Measurements from ENCODE around the gene LUC7L.
"Not testable (repeated sequence)": the region's sequence is repeated elsewhere in the genome, so short reads cannot be mapped to it uniquely, and the experiment has no call there.

LUC7L gene

DNA sequence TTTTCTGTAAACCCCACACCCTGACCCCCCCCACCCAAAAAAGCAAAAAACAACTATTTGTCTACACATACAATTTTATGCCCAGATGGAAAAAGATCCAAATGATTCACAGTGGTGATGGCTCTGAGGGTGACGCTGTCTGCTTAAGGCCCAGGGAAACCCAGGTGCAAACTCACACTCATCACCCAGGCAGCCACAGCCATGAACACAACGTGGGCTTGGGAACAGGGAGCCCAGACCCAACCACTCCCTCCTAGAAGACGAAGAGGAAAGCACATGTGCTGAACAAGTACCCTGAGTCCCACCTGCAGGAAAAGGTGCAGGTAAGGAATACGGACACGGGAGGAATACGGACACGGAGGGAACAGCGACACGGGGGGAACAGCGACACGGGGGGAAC, 43.6 kb downstream of the LUC7L start:
- no peak overlapping the region for H3K4me3 ChIP-seq (ENCODE audit: low read length)
- no peak for DNase-seq (ENCODE audit: low read depth, low spot score)

DNA sequence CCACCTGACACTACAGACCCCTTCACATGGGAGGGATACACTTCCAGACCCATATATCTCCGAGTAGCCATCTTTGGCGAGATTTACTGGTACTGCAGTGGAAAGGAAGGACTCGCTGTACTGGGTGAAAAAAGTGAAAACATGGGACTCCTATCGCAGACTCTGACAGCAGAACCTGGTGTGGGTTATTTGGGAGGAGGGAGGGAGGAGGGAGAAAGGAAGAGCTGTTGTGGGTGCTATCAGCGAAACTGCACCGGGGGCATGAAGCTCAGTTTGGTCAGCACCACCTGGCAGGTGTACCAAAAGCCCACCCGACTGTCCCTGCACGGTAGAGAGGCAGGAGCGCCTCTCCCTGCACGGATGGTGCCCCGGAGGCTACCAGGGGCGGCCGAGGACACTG, 44.0 kb downstream of the LUC7L start:
- DNase-seq (ENCODE audit: low read depth, low spot score), result no peak
- no peak overlapping the region for H3K4me3 ChIP-seq (ENCODE audit: low read length)

DNA sequence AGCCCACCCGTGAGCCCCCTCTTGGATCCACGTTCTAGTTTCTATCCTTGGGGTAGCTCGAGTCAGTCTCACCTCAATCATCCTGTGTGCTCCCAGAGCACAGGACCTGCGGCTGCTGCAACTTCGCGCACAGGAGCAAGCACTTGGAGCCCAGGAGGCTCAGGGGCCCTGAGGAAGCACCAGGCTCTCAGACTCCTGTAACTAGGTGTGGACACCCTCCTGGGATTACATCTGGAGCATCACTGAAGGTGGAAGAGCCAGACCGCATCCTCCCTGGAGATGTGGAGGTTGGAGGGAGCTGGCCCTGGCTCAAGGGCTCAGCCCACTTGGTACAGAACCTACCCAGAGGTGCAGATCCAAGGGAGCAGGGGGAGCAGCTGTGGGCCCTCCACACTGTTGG, 46.2 kb downstream of the LUC7L start:
- no peak overlapping the region for H3K4me3 ChIP-seq (ENCODE audit: low read length)
- DNase-seq (ENCODE audit: low read depth, low spot score), result no peak

DNA sequence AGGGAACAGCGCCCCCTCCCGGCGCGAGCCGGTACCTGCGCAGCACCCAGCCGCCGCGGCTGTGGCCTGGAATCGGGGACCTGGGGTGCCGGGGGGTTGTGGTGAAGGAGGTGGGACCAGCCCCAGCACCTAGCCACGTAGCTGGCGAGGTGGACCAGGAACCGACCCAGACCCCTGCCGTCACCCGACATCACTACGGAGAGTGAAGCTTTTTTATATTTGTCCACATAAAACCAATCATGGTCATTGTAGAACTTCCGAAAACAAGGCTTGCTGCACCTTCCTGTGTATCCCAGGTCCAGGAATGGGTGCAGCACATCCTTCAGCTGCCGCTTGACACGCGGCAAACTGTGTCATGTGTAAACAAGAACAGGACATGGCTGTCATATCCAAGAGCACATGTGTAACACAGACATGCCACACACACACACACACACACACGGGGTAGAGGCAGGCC, 47.7 kb downstream of the LUC7L start:
- no peak overlapping the region for H3K4me3 ChIP-seq (ENCODE audit: low read length)
- DNase-seq (ENCODE audit: low read depth, low spot score), result no peak

DNA sequence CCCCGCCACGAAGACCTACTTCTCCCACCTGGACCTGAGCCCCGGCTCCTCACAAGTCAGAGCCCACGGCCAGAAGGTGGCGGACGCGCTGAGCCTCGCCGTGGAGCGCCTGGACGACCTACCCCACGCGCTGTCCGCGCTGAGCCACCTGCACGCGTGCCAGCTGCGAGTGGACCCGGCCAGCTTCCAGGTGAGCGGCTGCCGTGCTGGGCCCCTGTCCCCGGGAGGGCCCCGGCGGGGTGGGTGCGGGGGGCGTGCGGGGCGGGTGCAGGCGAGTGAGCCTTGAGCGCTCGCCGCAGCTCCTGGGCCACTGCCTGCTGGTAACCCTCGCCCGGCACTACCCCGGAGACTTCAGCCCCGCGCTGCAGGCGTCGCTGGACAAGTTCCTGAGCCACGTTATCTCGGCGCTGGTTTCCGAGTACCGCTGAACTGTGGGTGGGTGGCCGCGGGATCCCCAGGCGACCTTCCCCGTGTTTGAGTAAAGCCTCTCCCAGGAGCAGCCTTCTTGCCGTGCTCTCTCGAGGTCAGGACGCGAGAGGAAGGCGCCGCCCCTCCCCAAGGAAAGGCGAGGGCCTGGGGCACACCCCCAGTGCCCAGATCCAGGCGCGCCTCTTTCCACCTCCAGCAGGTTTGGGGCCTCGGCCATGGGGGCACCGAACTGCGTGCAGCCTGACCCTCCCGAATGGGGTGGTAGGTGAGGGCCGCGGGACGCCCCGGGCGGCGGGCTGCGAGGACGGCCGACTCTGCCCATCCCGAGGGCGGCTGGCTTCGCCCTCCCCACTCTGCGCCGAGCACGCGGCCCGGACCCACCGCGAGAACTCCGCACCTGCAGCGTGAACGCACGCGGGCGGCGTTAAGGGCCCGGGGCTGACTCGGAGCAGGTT, 48.3 kb downstream of the LUC7L start:
- DNase-seq (ENCODE audit: low read depth, low spot score), result peak; percentile 64
- peak overlapping the region; percentile 40 for H3K4me3 ChIP-seq (ENCODE audit: low read length)

DNA sequence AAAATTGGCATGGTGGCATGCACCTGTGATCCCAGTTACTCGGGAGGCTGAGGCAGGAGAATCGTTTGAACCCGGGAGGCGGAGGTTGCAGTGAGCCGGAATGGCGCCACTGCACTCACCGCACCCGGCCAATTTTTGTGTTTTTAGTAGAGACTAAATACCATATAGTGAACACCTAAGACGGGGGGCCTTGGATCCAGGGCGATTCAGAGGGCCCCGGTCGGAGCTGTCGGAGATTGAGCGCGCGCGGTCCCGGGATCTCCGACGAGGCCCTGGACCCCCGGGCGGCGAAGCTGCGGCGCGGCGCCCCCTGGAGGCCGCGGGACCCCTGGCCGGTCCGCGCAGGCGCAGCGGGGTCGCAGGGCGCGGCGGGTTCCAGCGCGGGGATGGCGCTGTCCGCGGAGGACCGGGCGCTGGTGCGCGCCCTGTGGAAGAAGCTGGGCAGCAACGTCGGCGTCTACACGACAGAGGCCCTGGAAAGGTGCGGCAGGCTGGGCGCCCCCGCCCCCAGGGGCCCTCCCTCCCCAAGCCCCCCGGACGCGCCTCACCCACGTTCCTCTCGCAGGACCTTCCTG, 49.1 kb downstream of the LUC7L start, which contains the start of gene HBQ1:
TSS of gene HBQ1 (plus strand) at position 359 of the 575 bp plus-strand sequence. CDS start at position 387, 28 bp downstream.
- no peak for DNase-seq (ENCODE audit: low read depth, low spot score)
- H3K4me3 ChIP-seq (ENCODE audit: low read length), result peak within 1 kb of the TSS; percentile 40

DNA sequence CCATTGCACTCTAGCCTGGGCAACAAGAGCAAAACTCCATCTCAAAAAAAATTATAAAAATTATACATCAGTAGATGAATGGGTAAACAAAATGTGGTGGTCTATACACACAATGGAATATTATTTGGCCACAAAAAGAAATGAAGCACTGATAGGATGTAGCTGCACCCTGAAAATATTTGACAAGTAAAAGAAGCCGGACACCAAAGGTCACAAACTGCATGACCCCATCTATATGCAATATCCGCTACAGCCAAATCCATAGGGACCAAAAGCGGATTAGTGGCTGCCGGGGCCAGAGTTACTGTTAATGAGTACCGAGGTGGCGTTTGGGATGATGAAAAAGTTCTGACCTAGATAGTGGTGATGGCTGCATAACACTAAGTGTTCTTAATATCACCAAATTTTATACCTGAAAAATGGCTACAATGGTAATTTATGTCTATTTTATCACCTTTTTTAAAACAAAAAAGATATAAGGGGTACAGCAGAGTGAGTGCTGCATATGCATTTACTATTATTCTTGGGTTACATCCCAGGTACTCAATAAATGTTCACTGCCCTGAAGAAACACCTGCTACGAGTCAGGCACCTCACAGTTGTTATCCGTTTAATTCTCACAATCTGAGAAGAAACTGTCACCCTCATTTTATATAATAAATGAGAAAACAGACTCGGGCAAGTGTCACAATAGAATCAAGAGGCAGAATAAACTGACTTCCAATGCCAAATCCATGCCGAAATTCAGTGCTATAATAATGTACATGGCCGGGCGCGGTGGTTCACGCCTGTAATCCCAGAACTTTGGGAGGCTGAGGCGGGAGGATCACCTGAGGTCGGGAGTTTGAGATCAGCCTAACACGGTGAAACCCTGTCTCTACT, 49.8 kb downstream of the LUC7L start:
- H3K4me3 ChIP-seq (ENCODE audit: low read length), result no peak overlapping the region
- no peak for DNase-seq (ENCODE audit: low read depth, low spot score)

DNA sequence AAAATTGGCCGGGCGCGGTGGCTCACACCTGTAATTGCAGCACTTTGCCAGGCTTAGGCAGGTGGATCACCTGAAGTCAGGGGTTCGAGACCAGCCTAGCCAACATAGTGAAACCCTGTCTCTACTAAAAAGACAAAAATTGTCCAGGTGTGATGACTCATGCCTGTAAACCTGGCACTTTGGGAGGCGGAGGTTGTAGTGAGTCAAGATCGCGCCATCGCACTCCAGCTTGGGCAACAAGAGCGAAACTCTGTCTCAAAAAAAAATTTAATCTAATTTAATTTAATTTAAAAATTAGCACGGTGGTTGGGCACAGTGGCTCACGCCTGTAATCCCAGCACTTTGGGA, 50.6 kb downstream of the LUC7L start:
- no peak overlapping the region for H3K4me3 ChIP-seq (ENCODE audit: low read length)
- no peak for DNase-seq (ENCODE audit: low read depth, low spot score)

DNA sequence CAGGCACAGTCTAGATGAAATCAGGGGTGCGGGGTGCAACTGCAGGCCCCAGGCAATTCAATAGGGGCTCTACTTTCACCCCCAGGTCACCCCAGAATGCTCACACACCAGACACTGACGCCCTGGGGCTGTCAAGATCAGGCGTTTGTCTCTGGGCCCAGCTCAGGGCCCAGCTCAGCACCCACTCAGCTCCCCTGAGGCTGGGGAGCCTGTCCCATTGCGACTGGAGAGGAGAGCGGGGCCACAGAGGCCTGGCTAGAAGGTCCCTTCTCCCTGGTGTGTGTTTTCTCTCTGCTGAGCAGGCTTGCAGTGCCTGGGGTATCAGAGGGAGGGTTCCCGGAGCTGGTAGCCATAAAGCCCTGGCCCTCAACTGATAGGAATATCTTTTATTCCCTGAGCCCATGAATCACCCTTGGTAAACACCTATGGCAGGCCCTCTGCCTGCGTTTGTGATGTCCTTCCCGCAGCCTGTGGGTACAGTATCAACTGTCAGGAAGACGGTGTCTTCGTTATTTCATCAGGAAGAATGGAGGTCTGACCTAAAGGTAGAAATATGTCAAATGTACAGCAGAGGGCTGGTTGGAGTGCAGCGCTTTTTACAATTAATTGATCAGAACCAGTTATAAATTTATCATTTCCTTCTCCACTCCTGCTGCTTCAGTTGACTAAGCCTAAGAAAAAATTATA, 51.1 kb downstream of the LUC7L start:
- H3K4me3 ChIP-seq (ENCODE audit: low read length), result no peak overlapping the region
- DNase-seq (ENCODE audit: low read depth, low spot score), result no peak

DNA sequence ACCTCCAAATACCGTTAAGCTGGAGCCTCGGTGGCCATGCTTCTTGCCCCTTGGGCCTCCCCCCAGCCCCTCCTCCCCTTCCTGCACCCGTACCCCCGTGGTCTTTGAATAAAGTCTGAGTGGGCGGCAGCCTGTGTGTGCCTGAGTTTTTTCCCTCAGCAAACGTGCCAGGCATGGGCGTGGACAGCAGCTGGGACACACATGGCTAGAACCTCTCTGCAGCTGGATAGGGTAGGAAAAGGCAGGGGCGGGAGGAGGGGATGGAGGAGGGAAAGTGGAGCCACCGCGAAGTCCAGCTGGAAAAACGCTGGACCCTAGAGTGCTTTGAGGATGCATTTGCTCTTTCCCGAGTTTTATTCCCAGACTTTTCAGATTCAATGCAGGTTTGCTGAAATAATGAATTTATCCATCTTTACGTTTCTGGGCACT, 51.8 kb downstream of the LUC7L start:
- no peak overlapping the region for H3K4me3 ChIP-seq (ENCODE audit: low read length)
- DNase-seq (ENCODE audit: low read depth, low spot score), result no peak

DNA sequence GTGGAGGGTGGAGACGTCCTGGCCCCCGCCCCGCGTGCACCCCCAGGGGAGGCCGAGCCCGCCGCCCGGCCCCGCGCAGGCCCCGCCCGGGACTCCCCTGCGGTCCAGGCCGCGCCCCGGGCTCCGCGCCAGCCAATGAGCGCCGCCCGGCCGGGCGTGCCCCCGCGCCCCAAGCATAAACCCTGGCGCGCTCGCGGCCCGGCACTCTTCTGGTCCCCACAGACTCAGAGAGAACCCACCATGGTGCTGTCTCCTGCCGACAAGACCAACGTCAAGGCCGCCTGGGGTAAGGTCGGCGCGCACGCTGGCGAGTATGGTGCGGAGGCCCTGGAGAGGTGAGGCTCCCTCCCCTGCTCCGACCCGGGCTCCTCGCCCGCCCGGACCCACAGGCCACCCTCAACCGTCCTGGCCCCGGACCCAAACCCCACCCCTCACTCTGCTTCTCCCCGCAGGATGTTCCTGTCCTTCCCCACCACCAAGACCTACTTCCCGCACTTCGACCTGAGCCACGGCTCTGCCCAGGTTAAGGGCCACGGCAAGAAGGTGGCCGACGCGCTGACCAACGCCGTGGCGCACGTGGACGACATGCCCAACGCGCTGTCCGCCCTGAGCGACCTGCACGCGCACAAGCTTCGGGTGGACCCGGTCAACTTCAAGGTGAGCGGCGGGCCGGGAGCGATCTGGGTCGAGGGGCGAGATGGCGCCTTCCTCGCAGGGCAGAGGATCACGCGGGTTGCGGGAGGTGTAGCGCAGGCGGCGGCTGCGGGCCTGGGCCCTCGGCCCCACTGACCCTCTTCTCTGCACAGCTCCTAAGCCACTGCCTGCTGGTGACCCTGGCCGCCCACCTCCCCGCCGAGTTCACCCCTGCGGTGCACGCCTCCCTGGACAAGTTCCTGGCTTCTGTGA, 52.5 kb downstream of the LUC7L start, which contains the start of gene HBA1:
TSS of gene HBA1 (plus strand) at position 204 of the 906 bp plus-strand sequence. CDS start at position 241, 37 bp downstream.
- H3K4me3 ChIP-seq (ENCODE audit: low read length); DNase-seq (ENCODE audit: low read depth, low spot score): not testable (repeated sequence)

DNA sequence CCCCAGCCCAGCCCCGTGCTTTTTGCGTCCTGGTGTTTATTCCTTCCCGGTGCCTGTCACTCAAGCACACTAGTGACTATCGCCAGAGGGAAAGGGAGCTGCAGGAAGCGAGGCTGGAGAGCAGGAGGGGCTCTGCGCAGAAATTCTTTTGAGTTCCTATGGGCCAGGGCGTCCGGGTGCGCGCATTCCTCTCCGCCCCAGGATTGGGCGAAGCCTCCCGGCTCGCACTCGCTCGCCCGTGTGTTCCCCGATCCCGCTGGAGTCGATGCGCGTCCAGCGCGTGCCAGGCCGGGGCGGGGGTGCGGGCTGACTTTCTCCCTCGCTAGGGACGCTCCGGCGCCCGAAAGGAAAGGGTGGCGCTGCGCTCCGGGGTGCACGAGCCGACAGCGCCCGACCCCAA, 53.2 kb downstream of the LUC7L start:
- H3K4me3 ChIP-seq (ENCODE audit: low read length), result not testable (repeated sequence)

DNA sequence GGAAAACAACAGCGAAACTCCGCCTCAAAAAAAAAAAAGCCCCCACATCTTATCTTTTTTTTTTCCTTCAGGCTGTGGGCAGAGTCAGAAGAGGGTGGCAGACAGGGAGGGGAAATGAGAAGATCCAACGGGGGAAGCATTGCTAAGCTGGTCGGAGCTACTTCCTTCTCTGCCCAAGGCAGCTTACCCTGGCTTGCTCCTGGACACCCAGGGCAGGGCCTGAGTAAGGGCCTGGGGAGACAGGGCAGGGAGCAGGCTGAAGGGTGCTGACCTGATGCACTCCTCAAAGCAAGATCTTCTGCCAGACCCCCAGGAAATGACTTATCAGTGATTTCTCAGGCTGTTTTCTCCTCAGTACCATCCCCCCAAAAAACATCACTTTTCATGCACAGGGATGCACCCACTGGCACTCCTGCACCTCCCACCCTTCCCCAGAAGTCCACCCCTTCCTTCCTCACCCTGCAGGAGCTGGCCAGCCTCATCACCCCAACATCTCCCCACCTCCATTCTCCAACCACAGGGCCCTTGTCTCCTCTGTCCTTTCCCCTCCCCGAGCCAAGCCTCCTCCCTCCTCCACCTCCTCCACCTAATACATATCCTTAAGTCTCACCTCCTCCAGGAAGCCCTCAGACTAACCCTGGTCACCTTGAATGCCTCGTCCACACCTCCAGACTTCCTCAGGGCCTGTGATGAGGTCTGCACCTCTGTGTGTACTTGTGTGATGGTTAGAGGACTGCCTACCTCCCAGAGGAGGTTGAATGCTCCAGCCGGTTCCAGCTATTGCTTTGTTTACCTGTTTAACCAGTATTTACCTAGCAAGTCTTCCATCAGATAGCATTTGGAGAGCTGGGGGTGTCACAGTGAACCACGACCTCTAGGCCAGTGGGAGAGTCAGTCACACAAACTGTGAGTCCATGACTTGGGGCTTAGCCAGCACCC, 54.0 kb downstream of the LUC7L start:
- H3K4me3 ChIP-seq (ENCODE audit: low read length), result no peak overlapping the region
- no peak for DNase-seq (ENCODE audit: low read depth, low spot score)

More for the DNA sequence above, 53.2 kb downstream of the LUC7L start:
- not testable (repeated sequence) for DNase-seq (ENCODE audit: low read depth, low spot score)

DNA sequence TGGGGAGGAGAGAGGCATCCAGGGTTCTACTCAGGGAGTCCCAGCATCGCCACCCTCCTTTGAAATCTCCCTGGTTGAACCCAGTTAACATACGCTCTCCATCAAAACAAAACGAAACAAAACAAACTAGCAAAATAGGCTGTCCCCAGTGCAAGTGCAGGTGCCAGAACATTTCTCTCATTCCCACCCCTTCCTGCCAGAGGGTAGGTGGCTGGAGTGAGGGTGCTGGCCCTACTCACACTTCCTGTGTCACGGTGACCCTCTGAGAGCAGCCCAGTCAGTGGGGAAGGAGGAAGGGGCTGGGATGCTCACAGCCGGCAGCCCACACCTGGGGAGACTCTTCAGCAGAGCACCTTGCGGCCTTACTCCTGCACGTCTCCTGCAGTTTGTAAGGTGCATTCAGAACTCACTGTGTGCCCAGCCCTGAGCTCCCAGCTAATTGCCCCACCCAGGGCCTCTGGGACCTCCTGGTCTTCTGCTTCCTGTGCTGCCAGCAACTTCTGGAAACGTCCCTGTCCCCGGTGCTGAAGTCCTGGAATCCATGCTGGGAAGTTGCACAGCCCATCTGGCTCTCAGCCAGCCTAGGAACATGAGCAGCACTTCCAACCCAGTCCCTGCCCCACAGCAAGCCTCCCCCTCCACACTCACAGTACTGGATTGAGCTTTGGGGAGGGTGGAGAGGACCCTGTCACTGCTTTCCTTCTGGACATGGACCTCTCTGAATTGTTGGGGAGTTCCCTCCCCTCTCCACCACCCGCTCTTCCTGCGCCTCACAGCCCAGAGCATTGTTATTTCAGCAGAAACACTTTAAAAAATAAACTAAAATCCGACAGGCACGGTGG, 55.1 kb downstream of the LUC7L start:
- H3K4me3 ChIP-seq (ENCODE audit: low read length); DNase-seq (ENCODE audit: low read depth, low spot score): not testable (repeated sequence)

DNA sequence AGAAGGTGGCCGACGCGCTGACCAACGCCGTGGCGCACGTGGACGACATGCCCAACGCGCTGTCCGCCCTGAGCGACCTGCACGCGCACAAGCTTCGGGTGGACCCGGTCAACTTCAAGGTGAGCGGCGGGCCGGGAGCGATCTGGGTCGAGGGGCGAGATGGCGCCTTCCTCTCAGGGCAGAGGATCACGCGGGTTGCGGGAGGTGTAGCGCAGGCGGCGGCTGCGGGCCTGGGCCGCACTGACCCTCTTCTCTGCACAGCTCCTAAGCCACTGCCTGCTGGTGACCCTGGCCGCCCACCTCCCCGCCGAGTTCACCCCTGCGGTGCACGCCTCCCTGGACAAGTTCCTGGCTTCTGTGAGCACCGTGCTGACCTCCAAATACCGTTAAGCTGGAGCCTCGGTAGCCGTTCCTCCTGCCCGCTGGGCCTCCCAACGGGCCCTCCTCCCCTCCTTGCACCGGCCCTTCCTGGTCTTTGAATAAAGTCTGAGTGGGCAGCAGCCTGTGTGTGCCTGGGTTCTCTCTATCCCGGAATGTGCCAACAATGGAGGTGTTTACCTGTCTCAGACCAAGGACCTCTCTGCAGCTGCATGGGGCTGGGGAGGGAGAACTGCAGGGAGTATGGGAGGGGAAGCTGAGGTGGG, 55.9 kb downstream of the LUC7L start:
- not testable (repeated sequence) for DNase-seq (ENCODE audit: low read depth, low spot score); H3K4me3 ChIP-seq (ENCODE audit: low read length)

Data from Jurkat, Clone E6-1 (cell line).